ENCODE measurements around the gene IGFL4.

DNA sequence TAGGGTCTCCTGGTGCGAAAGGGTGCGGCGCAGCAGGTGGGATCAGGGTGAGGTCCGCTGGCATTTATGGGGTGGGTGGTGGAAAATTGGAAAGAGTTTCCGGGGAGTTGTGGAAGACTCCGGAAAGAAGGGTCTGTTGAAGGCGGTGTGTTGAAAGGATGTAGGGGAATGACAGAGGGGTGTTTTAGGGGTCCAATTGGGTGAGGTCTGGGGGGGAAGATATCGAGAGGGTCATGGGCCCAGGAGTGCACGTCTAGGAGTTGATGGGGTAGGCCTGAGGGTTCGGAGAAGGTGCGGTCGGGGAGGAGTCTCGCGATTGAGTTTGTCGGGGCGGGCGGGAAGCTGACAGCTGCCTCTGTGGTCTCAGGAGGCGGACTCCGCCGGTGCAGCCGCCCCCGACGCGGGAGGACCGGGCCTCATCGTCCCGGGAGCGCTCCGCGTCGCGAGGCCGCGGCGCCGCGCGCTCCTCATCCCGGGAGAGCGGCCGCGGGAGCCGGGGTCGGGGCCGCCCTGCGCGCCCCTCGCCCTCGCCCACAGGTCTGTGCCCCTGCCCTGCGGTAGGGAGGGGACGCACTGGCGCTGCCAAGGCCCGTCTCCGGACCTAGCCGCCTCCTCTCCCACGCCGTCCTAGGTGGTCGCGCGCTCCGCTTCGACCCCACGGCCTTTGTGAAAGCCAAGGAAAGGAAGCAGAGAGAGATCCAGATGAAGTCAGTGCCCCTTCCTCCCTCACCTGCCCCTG, 24.9 kb downstream of the IGFL4 start:
- TF ChIP-seq, protein P1, sequence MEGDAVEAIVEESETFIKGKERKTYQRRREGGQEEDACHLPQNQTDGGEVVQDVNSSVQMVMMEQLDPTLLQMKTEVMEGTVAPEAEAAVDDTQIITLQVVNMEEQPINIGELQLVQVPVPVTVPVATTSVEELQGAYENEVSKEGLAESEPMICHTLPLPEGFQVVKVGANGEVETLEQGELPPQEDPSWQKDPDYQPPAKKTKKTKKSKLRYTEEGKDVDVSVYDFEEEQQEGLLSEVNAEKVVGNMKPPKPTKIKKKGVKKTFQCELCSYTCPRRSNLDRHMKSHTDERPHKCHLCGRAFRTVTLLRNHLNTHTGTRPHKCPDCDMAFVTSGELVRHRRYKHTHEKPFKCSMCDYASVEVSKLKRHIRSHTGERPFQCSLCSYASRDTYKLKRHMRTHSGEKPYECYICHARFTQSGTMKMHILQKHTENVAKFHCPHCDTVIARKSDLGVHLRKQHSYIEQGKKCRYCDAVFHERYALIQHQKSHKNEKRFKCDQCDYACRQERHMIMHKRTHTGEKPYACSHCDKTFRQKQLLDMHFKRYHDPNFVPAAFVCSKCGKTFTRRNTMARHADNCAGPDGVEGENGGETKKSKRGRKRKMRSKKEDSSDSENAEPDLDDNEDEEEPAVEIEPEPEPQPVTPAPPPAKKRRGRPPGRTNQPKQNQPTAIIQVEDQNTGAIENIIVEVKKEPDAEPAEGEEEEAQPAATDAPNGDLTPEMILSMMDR (IDR thresholded peaks at IDR 0.05; ENCODE audit: low read length) = no peak
- TF ChIP-seq EZH2 (IDR thresholded peaks at IDR 0.05; ENCODE audit: borderline replicate concordance, low read length) = no peak

All from OCI-LY1 (cell line).